NCI-H146 treated with DMSO at 0.1 percent for 48 hours (cell line): ENCODE measurements around the gene PVALEF.

Source experiments
- DNase-seq: peaks from one replicate; lab custom pipeline; 2025; ENCODE audit not compliant: unreplicated experiment; lab: John Stamatoyannopoulos, UW

PVALEF gene

DNA sequence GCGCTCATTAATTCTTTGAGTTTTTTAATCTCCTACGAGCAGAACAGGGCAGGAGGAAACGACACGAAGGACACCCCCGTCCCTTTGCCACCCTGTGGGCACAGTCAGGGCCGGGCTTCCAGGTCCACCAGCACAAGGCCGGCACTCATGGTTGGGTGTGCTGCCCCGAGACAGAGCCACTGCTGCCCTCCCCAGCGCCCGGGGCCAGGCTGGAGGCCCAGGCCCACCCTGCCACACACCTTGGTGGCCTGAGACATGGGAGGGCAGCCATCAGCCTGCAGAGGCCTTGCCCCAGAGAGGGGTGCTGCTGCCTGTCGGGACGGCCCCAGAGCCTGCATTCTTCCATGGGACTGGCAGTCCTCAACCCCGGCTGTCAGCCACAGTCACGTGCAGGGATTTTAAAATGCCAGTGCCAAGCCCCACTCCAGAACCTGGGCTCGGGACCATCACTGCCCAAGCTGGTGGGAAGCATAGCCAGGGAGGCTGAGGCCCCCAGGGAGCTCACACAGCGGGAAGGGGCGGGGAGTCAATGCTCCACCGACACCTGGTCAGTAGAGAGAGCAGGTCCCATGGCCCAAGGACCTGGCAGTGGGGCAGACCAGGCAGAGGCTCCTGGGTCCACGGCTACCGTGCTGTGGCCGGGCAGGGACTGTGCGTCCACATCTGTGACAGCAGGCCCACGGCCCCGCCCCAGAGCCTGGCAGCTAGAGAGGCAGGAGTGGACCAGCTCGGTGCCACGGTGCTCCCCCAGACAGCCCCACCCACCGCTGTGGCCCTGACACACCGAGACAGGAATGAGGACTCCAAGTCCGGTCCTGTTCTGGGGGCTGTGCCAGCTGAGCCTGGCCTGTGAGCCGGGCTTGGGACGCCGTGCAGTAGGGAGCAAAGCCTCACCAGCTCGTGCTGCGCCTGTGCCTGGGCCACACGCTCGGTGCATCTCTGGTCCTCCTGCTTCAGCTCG, 29.9 kb downstream of the PVALEF start:
- no peak for DNase-seq

DNA sequence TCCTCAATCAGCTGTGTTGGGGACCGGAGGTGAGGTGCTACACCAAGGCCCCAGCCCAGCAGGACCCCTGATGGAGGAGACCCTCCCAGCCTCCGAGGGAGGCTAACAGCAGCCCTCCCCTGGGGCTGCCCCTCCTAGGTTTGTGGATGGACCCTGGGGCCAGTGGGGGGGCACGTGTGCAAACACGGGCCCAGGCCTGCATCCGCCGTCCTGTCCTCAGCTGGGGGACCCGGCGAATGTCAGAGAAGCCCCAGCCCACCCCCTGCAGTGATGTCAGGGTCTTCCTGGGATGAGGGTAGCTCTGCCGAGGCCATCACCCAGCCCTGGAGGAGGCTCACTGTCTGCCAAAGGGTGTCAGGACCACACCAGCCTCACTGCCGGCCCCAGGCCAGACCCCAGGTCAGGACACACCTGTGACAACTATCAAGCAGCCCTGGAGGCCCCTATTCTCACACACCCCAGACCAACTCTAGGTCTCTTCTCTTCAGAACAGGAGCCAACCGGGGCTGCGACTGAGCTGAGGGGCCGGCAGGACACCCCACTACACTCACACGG, 30.7 kb downstream of the PVALEF start:
- no peak for DNase-seq

DNA sequence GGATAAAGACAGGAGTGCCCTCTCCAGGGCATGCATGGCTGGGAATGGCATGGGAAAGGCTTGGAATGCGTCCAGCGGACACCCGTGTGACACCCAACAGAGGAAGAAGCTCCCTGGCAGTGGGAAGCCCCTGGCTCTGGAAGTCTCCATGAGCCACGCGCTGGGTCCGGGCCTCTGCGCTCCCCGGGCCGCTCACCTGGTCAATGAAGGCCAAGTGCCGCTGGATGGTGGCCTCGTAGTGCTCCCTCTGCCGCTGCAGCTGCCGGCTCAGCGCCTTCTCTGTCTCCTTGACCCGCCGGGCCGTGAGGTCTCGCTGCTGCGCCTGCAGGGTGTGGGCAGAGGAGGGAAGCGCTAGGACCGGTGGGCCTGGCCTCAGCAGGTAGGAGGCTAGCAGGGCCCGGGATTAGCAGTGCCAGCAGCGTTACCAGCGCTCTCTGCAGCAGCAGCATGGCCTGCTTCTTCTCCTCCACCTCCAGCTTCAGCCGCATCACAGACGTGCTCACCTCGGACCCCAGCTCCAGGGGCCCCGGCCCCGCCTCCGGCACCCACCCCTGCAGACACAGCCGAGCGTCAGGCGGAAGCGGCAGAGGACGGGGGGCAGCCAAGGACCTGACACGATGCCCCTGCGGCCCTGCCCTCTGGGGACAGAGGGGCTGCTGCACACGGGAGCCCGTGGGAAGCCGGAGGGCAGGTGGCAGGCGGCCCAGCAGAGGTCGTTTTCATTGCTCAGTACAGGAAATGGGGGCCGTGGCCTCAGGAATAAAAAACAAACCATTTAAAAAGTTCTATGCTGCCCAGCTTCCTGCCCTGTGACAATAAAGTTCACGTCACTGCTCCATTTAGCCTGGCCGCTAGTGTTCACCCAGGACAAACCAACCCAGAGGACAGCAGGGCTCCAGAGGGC, 31.4 kb downstream of the PVALEF start:
- DNase-seq = no peak

DNA sequence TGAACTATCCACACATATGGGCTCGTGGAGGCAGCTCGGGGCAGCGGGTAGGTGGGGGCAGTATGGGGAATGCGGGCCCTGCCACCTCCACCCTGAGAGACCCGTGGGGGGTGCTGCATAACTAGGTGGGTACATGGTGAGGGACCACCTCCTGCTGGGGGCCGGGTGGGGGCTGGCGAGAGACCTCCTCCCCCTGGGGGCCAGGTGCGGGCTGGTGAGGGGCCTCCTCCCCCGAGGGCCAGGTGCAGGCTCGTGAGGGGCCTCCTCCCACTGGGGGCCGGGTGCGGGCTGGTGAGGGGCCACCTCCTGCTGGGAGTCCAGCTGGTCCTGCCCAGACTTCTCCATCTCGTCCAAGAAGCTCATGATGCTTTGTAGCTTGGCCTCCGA, 32.1 kb downstream of the PVALEF start:
- no peak for DNase-seq

DNA sequence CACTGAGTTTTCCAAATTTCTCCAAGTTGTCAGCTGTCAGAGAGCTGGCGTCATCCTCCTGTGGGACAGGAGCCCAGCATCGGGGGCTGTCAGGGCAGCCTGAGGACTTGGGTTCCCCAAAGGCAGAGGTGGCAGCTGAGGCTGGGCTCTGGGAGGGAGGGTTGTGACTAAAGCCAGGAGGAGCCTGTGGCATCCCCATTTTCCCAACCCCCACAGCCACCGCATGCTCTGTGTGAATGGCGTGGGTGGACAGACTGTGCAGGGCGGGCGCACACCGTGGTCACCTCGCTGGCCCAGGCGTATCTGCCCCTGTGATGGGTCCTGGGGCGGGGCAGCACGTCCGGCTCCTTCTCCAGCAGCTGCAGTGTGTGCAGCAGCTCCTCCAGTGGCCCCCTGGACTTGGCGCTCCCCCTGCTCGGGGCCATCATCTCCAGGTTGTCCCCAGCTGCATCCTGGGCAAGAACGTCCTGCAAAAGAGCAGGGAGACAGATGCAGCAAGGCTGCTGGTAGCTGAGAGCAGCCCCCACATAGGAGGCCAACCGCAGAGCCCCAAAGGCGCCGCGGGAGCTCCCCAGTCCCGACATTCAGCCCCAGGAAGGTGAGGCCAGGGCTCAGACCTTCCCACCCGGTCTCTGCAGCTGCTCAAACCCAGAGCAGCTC, 32.7 kb downstream of the PVALEF start:
- DNase-seq = no peak

DNA sequence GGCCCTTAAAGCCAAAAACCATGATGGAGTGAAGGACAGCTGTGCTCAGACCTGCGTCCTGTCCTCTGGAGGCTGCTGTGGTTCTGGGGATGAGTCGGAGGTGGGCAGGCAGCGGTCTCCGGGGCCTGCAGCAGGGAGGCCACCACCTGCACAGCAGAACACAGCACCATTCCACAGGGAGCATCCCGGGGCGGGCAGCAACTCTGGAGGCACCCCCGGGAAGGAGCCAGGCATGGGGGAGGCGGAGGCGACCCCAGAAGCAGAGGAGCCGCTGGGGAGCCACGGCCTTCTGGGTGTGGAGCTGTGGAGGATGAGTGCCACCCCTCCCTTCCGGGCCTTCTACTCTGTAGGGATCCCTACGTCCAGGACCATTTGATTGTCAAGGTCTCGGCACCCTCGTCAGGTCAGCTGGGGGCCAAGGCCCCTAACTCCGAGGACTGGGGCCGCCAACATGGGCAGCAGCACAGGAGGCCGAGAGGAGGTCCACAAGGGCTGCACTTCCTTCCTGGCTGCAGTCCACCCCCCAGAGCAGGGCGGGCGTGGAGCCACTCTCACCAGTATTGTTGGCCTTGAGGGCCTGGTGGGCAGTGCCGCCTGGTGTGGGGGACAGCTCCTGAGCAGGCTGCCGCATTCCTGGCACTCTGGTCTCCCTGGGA, 33.6 kb downstream of the PVALEF start:
- DNase-seq = no peak

DNA sequence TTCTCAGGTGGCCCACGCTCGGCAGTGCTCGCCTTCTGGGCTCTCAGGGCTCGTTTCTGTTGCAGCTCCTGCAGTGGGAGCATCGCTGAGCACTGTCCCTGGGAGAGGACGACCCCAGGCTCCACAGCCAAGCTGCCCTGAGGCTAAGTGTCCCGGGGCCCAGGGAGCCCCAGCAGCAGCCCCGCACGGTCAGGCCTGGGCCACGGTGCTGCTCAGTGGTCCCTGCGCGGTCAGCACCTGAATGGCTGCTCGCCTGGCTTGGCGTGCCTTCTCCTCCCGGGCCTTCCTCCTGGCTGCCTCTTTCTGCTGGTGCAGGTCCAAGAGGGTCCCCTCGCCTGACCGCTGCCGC, 34.1 kb downstream of the PVALEF start:
- no peak for DNase-seq

DNA sequence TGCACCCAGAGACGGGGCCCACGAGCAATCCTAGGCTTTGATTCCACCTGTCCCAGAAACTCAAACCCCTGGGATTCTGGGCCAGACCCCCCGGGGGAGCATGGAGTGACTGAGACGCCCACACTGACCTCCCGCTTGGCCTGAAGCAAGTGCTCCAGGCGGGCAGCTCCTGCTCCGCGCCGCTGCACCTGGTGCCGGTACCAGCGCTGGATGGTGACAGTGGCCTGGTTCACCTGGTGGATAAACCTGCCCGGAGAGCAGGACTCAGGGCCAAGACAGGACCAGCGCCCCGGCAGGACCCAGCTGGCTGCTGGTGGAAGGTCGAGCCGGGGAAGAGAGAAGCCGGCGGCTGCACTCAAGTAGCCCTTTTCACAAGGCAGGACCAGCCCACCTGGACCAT, 34.9 kb downstream of the PVALEF start:
- no peak for DNase-seq

DNA sequence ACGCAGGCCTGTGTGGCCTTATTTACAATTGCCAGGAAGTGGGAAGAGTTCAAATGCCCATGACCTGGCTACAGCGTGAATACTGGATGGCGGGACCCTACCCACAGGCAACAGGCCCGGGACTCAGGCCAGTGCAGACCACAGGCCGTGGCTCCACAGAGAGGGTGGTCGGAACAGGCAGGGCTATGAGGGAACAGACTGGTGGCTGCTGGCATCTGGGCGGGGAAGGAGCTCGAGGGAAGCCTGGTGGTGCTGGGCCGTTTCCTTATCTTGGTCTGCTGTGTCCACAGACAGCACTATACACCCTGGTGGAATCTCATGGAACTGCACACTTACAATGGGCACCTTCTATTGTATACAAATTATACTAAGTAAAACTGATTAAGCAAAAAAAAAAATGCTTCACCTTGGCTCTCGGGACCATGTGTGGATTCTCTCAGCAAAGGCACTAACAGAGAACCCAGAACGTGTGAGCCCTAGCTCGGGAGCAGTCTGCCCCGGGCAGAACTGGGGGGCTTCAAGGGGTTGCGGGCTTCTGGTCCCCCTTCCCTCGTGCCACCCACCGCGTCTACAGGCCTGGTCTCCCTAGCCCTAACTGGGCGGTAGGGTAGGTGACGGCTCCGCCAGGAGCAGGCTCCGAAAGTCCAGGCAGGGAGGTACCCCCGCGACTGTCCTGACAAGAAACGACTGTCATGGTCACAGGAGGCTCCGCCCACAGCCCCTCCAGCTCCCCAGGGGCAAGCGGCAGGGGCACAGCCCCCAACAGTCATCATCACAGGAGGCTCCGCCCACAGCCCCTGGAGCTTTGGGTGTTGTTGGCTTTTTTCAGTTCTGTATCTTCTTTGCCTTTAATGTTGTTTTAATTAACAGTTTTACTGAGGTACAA, 35.6 kb downstream of the PVALEF start:
- peak; percentile 2 for DNase-seq

DNA sequence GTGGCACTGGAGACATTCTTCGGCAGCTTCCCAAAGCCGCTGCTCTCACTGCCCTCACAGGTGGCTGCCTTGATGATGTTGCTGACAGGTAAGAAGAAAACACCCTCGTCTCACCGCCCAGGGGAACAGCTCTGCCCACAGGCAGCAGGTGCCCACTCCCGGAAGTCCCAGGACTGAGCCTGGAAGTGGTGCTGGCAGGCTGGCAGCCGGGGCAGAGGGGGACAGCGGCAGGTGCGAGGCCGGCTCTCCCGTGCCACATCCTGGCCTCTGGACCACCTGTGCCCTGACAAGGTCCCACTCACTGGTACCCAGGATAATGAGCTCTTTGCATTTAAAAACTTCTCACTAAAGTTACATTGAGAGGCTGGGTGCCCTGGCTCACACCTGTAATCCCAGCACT, 37.0 kb downstream of the PVALEF start:
- no peak for DNase-seq

DNA sequence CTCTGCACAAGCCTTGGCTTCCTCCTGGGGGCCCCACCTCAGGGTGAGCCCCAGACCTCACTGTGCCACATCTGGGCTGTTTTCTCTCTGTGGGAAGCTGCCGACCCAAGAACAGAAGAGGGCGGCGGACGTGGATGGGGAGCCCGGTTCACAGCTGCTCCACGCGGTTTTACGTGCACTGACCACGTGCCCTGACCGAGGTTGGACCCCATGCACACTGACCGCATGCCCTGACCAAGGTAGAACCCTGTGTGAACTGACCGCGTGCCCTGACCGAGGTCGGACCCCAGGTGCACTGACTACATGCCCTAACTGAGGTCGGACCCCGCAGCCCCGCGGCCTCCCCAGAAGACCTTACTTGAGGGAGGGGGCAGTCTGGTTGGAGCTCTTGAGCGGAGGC, 37.8 kb downstream of the PVALEF start:
- no peak for DNase-seq

DNA sequence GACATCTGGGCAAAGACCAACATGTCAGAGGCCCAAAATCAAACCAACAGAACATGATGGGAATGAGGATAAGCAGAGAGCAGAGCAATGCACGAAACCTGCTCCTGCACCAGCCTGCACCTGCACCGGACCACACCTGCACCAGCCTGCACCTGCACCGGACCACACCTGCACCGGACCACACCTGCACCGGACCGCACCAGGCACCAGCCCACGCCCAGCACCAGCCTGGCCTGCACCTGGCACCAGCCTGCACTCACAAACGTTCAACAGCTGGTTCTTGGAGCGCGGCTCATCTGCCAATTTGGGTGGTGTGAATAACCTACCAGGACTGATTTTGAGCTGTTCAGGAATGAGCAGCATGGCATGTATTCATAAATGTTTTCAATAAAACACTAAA, 39.3 kb downstream of the PVALEF start:
- DNase-seq = no peak

DNA sequence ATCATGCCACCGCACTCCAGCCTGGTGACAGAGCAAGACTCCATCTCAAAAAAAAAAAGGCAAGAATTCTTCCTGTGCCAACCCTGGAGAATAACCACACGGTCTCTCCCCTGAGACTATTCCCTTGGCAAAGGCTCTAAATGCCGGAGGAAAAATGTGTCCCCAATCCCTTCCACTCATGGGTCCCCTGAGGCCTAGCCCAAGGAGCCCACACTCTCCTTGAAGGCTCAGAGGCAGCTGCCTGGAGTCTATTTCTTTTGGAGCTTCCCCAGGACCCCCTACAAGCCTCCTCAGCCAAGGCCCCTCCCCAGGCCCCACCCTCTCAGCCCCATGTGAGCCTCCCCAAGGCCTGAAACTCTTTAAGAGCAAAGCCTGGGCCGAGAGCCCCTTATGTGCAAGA, 40.9 kb downstream of the PVALEF start:
- DNase-seq = no peak

DNA sequence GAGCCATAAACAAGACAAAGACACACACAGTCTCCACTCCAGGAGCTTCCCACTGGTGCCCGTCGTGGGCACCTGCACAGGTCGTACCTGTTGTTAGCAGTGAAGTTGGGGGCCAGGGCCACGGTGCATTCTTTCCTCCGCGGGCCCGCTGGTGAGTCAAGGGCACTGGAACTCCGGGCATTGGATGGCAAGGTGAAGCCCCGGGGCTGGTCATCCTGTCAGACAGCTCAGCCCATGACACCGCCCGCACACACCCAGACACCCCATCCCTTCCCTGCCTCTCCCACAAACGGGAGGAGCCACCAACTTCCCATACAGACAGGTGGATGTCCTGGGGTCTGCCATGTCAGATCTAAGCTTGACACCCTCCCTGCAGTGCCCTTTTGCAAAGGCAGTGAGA, 41.4 kb downstream of the PVALEF start:
- DNase-seq = no peak

DNA sequence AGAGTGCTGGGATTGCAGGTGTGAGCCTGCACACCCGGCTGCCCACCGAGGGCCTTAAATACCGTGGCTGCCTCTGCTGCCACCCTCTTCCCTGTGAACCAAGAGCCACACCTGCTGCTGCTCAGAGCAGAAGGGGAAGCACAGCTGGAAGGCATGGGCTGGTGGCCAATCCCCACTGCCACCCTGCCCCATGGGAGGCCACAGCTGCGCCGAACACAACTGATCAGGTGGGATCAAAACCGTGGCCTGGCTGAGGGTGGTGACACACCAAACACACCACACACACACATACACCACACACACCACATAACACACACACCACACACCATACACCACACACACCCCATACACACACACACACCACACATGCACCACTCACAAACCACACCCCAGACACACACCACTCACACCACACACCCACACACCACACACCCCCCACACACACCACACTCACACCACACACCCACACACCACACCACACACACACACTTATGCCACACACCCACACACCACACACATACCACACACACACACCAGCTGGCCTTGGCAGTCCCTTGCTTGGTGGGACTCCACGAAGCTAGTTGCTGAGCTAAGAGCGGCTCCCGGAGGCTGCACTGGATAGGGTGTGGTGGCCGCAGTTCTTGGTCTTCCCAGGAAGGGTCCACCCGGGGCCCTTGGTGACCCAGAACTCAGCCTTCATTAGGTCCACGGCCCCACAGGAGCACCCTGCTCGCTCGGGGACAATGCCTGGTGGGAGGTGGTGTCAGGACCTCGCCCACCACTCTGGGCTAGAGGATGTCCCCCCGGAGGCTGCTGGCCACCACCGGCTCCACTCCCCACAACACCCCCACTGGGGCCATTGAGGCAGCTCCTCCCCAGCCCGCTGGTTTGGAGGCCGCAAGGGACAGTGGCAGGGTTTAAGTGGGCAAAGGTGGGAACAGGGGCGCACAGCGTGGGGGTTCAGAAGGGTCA, 42.6 kb downstream of the PVALEF start:
- no peak for DNase-seq

DNA sequence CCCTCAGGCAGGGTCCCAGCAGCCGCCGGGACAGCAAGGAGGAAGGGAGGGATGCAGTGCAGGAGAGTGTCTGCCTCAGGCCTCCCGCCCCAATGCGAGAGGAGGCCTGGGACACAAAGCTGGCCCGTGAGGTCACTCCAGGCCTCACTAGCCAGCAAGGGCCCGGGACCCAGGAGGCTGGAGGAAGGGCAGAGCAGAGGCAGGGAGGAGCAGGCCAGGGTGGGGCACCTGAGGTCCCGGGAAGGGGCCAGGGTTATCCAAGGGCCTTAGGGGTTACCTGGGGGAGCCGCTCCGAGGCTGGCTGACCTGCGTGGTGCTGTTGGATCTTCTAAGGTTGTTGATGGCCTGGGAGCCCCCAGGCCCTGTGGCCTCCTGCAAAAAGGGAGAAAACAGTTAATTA, 43.3 kb downstream of the PVALEF start:
- DNase-seq = no peak

DNA sequence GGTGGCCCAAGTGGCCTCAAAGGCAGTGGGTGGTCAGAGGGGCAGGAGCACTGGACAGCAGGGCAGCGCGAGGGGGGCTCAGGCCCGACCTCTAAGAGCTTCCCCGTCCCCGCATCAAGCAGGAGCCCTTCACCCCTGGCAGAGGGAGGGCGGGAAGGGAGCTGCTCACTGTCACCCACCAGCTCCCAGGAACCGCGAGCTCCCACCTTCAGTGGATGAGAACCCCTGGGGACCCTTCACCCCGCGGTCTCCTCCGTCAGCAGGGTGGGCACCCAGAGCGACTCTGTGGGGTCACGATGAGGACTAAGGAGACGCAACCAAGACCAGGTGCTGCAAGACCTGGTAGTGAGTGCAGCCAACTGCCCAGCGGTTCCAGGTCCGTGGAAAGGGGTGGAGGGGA, 43.8 kb downstream of the PVALEF start:
- DNase-seq = no peak

DNA sequence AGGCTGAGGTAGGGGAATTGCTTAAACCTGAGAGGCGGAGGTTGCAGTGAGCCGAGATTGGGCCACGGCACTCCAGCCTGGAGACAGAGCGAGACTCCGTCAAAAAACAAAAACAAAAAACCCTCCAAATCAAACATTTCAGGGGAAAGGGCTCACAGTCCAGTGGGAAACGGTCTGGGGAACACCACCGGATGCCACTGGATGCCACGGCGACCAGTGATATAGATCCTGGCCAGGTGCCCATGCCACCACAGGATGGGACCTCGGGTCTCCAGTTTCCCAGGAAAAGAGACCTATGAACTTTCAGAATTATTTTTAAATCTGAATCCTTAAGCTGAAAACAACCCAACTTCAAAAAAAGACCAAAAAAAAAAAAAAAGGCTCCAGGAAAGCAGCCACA, 45.2 kb downstream of the PVALEF start:
- DNase-seq = no peak

DNA sequence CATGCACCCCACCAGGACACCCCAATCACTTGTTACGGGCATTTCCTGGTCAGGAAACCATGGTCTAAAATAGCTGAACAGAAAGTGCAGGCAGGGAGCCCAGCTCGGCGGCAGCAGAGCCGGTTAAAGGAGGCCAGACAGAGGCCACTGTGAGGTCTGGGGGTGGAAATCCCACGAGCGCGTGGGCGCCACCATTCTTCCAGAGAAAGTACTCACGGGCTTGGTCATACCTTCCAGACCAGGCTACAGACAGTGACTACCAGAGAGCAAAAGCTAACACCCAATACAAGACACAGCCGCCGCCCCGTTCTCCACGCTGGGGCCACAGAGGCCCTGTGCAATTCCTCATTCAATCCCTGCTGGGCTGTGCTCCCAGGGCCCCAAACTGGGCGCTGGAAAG, 45.6 kb downstream of the PVALEF start:
- no peak for DNase-seq
